IMR-90 (cell line): ENCODE measurements around the gene VASN. TPM values are rescaled to one million over a fixed set of nuclear protein-coding genes. Genes with fewer than 3 reads are reported as not detected.

Experiments used
- ATAC-seq: fragments of 200-7000 bp; cut with Tn5 transposase; 2 replicates; pipeline ENCODE4 v1.9.1; 2020; ENCODE audit warnings: low read depth, mild to moderate bottlenecking, moderate library complexity
- BruUV-seq: library from RNA; stranded (reverse); fragments of 400-500 nt; replicated peaks from 2 replicates; lab custom pipeline; 2021; lab: Mats Ljungman, UMichigan
- CTCF ChIA-PET: fragments of 300-600 bp; formaldehyde crosslinking; extraction: SDS; loops from one replicate; lab custom pipeline; 2021; ENCODE audit warnings: antibody characterized with exemption; lab: Yijun Ruan, JAX
- POLR2A ChIA-PET: fragments of 300-600 bp; sonication (Branson Sonifier 250); formaldehyde crosslinking; loops from one replicate; lab custom pipeline; 2022; ENCODE audit warnings: antibody characterized with exemption; ENCODE audit not compliant: unreplicated experiment; lab: Charles Lee
- DNase-seq: peaks from one replicate; pipeline ENCODE4 v3.0.0; 2013
- H2AFZ ChIP-seq: replicated peaks from 2 replicates; pipeline ENCODE3; 2013; ENCODE audit warnings: low read length, mild to moderate bottlenecking; ENCODE audit not compliant: poor library complexity
- H2AK5ac ChIP-seq: 2 replicates; pipeline ENCODE4 v1.6.1; 2013; ENCODE audit warnings: low read depth, low read length, inconsistent platforms
- H2AK9ac ChIP-seq: replicated peaks from 2 replicates; pipeline ENCODE3; 2013; ENCODE audit warnings: mild to moderate bottlenecking, low read depth, low read length, moderate library complexity; ENCODE audit not compliant: poor library complexity
- H2BK120ac ChIP-seq: 2 replicates; pipeline ENCODE4 v1.6.1; 2013; ENCODE audit warnings: low read depth, low read length, inconsistent platforms
- H2BK15ac ChIP-seq: 3 replicates; pipeline ENCODE4 v1.6.1; 2013; ENCODE audit warnings: low read depth, low read length, inconsistent platforms
- H2BK20ac ChIP-seq: 2 replicates; pipeline ENCODE4 v1.6.1; 2013; ENCODE audit warnings: low read depth, mild to moderate bottlenecking, inconsistent platforms, low read length, moderate library complexity
- H2BK5ac ChIP-seq: 2 replicates; pipeline ENCODE4 v1.6.1; 2013; ENCODE audit warnings: mild to moderate bottlenecking, low read depth, low read length, inconsistent platforms; ENCODE audit not compliant: poor library complexity, severe bottlenecking
- H3K14ac ChIP-seq: replicated peaks from 2 replicates; pipeline ENCODE4 v1.6.1; 2013; ENCODE audit warnings: low read depth, low read length, inconsistent platforms
- H3K18ac ChIP-seq: 2 replicates; pipeline ENCODE4 v1.6.1; 2013; ENCODE audit warnings: low read depth, low read length, control low read depth
- H3K23ac ChIP-seq: 2 replicates; pipeline ENCODE4 v1.6.1; 2013; ENCODE audit warnings: low read depth, low read length, inconsistent platforms
- H3K27ac ChIP-seq: 2 replicates; pipeline ENCODE4 v1.5.1; 2013; ENCODE audit warnings: mild to moderate bottlenecking, control low read depth, low read length; ENCODE audit not compliant: insufficient read depth
- H3K27me3 ChIP-seq: 2 replicates; pipeline ENCODE4 v1.6.1; 2013; ENCODE audit warnings: low read length; ENCODE audit not compliant: control insufficient read depth, insufficient read depth
- H3K36me3 ChIP-seq: 2 replicates; pipeline ENCODE4 v1.6.1; 2013; ENCODE audit warnings: low read length, mixed read lengths; ENCODE audit not compliant: control insufficient read depth, insufficient read depth
- H3K4ac ChIP-seq: 2 replicates; pipeline ENCODE4 v1.6.1; 2013; ENCODE audit warnings: low read depth, low read length, inconsistent platforms
- H3K4me1 ChIP-seq: 2 replicates; pipeline ENCODE4 v1.6.1; 2013; ENCODE audit warnings: low read length, mixed read lengths; ENCODE audit not compliant: control insufficient read depth, insufficient read depth
- H3K4me2 ChIP-seq: 2 replicates; pipeline ENCODE4 v1.6.1; 2013; ENCODE audit warnings: low read depth, mild to moderate bottlenecking, control low read depth, low read length, moderate library complexity
- H3K4me3 ChIP-seq: 2 replicates; pipeline ENCODE4 v1.5.1; 2013; ENCODE audit warnings: low read depth, mild to moderate bottlenecking, control low read depth, low read length, moderate library complexity; ENCODE audit not compliant: insufficient read depth
- H3K56ac ChIP-seq: 2 replicates; pipeline ENCODE4 v1.6.1; 2013; ENCODE audit warnings: low read length, inconsistent platforms; ENCODE audit not compliant: insufficient read depth; ENCODE audit errors: extremely low read depth
- H3K79me1 ChIP-seq, 2 experiments: 2 replicates each; pipeline ENCODE4 v1.6.1; 2013; ENCODE audit warnings: low read length in 2 of 2, inconsistent platforms in 1 of 2, low read depth in 1 of 2
- H3K9ac ChIP-seq: 2 replicates; pipeline ENCODE4 v1.6.1; 2013; ENCODE audit warnings: low read depth, low read length, control low read depth
- H3K9me1 ChIP-seq: 2 replicates; pipeline ENCODE4 v1.6.1; 2013; ENCODE audit warnings: low read length, inconsistent platforms; ENCODE audit not compliant: insufficient read depth
- H3K9me3 ChIP-seq: 2 replicates; pipeline ENCODE4 v1.6.1; 2013; ENCODE audit warnings: low read length; ENCODE audit not compliant: control insufficient read depth, insufficient read depth
- H4K20me1 ChIP-seq: 2 replicates; pipeline ENCODE4 v1.6.1; 2013; ENCODE audit warnings: low read length, inconsistent platforms; ENCODE audit not compliant: insufficient read depth
- H4K5ac ChIP-seq: 2 replicates; pipeline ENCODE4 v1.6.1; 2013; ENCODE audit warnings: mild to moderate bottlenecking, low read depth, low read length, control low read depth
- H4K8ac ChIP-seq, 2 experiments: 2 replicates each; pipeline ENCODE4 v1.6.1; 2013; ENCODE audit warnings: low read depth in 2 of 2, low read length in 2 of 2, control low read depth in 1 of 2, inconsistent platforms in 1 of 2
- H4K91ac ChIP-seq: 2 replicates; pipeline ENCODE4 v1.6.1; 2013; ENCODE audit warnings: low read depth, low read length, inconsistent platforms; ENCODE audit not compliant: insufficient read depth
- BHLHE40 ChIP-seq: fragments of 150-350 bp; IDR thresholded peaks from 2 replicates; pipeline ENCODE4 v1.6.1; 2016; ENCODE audit warnings: mild to moderate bottlenecking, low read depth, low read length
- CHD1 ChIP-seq: IDR thresholded peaks from 2 replicates; pipeline ENCODE4 v1.6.1; 2012; ENCODE audit warnings: low read depth, low read length, improper control_type of control experiment
- FOS ChIP-seq: fragments of 150-350 bp; IDR thresholded peaks from 2 replicates; pipeline ENCODE4 v1.6.1; 2016; ENCODE audit warnings: low read depth, low read length
- MAFK ChIP-seq: IDR thresholded peaks from 2 replicates; pipeline ENCODE4 v1.6.1; 2012; ENCODE audit warnings: low read depth, low read length, improper control_type of control experiment
- MAZ ChIP-seq: IDR thresholded peaks from 2 replicates; pipeline ENCODE4 v1.6.1; 2012; ENCODE audit warnings: low read depth, mild to moderate bottlenecking, low read length, improper control_type of control experiment, moderate library complexity, borderline replicate concordance
- RCOR1 ChIP-seq: IDR thresholded peaks from 2 replicates; pipeline ENCODE4 v1.6.1; 2012; ENCODE audit warnings: mild to moderate bottlenecking, low read length, improper control_type of control experiment; ENCODE audit not compliant: insufficient replicate concordance
- USF2 ChIP-seq: fragments of 150-350 bp; IDR thresholded peaks from 2 replicates; pipeline ENCODE4 v1.6.1; 2017; ENCODE audit warnings: mild to moderate bottlenecking, antibody characterized with exemption, low read length, low read depth
- WGBS, 2 experiments: methylation state at CpG; one replicate each; pipeline versions ENCODE4 v1.1.5 to v1.1.7; 2013; ENCODE audit warnings: missing lambda C conversion rate in 2 of 2; ENCODE audit not compliant: insufficient read length in 1 of 2; ENCODE audit errors: extremely low coverage in 2 of 2; 5-methylcytosine and 5-hydroxymethylcytosine counted together
- dilution Hi-C: fragments of 300-500 bp; cut with HindIII; formaldehyde crosslinking; loops from one replicate; pipeline ENCODE4 v1.14.3; 2018; ENCODE audit warnings: low sequenced_read_pairs; ENCODE audit not compliant: unreplicated experiment
- in situ Hi-C: fragments of 300-500 bp; cut with MboI; formaldehyde crosslinking; loops from 3 replicates; pipeline ENCODE4 v1.14.3; 2019; ENCODE audit warnings: low sequenced_read_pairs, inconsistent platforms, mixed read lengths
- intact Hi-C: fragments of 100-400 bp; cut with micrococcal nuclease; formaldehyde crosslinking; loops from 2 replicates; pipeline ENCODE4 v1.10.0; 2022
- polyA plus RNA-seq, 3 experiments: library from polyadenylated mRNA; depleted of rRNA; stranded (reverse); fragments of >200 nt; gene quantifications; 2 replicates each; pipeline ENCODE4 v1.2.3, GENCODE V29; 2012; ENCODE audit warnings: low replicate concordance in 1 of 3
- total RNA-seq: library from RNA; depleted of rRNA; stranded (reverse); fragments of >200 nt; gene quantifications from 2 replicates; pipeline ENCODE4 v1.2.3, GENCODE V29; 2012
- TF ChIP-seq, protein P1 (sequence below): fragments of 150-350 bp; IDR thresholded peaks from 2 replicates; pipeline ENCODE4 v1.6.1; 2016; ENCODE audit warnings: low read depth, mild to moderate bottlenecking, low read length, moderate library complexity, borderline replicate concordance

The VASN gene
- total and polyA plus RNA-seq, 2 of the 4 experiments (the other 2 are of a cell fraction), result 9.3 to 87.2 TPM

DNA sequence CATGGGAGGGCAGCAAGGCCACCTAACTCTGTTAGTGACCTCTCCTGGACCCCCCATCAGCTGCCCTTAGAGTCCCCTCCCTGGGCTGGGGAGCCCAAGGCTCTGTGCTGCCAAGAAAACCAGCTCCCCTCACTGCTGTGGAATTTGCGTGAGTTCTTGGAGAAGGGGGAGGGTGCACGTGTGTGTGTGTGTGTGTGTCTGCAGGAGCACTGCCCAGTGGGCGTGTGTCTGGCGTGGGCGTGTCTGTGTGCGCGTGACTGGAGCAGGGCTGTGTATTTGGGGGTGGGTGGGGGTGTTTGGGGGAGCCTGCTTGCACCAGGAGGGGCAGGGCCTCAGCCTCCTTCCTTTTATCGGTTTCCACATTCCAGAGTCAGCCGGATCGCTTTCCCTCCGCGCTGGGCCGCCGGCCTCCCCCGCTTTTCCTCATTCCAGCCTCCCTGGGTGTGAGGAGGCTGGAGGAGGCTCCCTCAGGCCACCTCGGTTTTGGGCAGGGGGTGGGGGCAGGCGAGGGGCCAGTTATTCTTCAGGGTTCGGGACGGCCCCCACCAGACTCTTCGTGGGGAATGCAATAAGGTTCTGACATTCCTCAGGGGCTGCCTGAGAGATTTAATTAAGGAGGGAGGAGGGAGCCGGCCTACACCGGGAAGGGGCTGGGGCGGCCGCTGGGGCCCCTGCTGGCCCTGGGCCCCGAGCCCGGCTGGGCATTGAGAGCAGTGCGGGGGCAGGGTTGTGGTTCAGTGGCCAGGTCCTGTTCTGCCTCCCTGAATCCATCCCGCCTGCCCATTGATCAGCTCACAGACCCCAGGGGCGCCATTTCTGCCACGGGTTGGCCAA, 2.5 kb downstream of the VASN start (continued):
- TF ChIP-seq MAFK (no peak), BHLHE40 (peak; percentile 99), RCOR1 (no peak)

GRCh38 chr16:4375717-4376116, 4.1 kb downstream of the VASN start:
- H3K79me1 ChIP-seq, result peaks cover 4 to 72% of the 10 kb centered on the region in 2 experiments; a peak in 3 of 4 replicates
- H3K4me1 ChIP-seq, result peaks cover 40% of the 10 kb centered on the region
- 0 out of 2 replicates have a peak overlapping the region, but pooled peaks have one; percentile 11 for H3K23ac ChIP-seq
- H2AFZ ChIP-seq, result peak overlapping the region; percentile 83
- no peak overlapping the region for H2BK20ac ChIP-seq
- intact Hi-C loops (no loop called here), in situ Hi-C loops (no loop called here), dilution Hi-C loops (no loop called here)
- H3K14ac ChIP-seq, result peak overlapping the region; percentile 42; the same call in 1 of the 2 replicates
- H3K9me1 ChIP-seq, result peaks cover 14% of the 10 kb centered on the region
- TF ChIP-seq USF2 (no peak), FOS (no peak), RCOR1 (no peak), CHD1 (no peak), MAFK (no peak), MAZ (no peak)
- TF ChIP-seq, protein P1, sequence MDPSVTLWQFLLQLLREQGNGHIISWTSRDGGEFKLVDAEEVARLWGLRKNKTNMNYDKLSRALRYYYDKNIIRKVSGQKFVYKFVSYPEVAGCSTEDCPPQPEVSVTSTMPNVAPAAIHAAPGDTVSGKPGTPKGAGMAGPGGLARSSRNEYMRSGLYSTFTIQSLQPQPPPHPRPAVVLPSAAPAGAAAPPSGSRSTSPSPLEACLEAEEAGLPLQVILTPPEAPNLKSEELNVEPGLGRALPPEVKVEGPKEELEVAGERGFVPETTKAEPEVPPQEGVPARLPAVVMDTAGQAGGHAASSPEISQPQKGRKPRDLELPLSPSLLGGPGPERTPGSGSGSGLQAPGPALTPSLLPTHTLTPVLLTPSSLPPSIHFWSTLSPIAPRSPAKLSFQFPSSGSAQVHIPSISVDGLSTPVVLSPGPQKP, result no peak
- no peak overlapping the region for H3K56ac ChIP-seq
- peak overlapping the region; percentile 82 for H2BK5ac ChIP-seq
- peak overlapping the region; percentile 98 for H2AK5ac ChIP-seq
- peak overlapping the region; percentile 78 for H3K18ac ChIP-seq
- peak overlapping the region; percentile 70 for H3K4me2 ChIP-seq
- POLR2A ChIA-PET, result no interaction called here
- H4K8ac ChIP-seq, result peak overlapping the region; percentile 38 to 74; a peak in 3 of 4 replicates
- WGBS, 2 experiments, result 88% methylated on average over 7 of the region's 15 CpGs; no CpG with 5 or more reads in 1 of the 2 experiments
- peak overlapping the region; percentile 48; the same call in 1 of the 2 replicates for H4K5ac ChIP-seq
- no TSS peak for BruUV-seq
- H4K20me1 ChIP-seq, result peaks cover 92% of the 10 kb centered on the region
- H3K36me3 ChIP-seq, result peaks cover 31% of the 10 kb centered on the region
- ATAC-seq, result no peak
- H4K91ac ChIP-seq, result peak overlapping the region; percentile 87
- peak overlapping the region; percentile 3; the same call in 1 of the 2 replicates for H3K4me3 ChIP-seq
- peak overlapping the region; percentile 60 for H3K9ac ChIP-seq
- no peak overlapping the region for H2BK15ac ChIP-seq
- no peaks in the 10 kb centered on the region for H3K27me3 ChIP-seq
- peak overlapping the region; percentile 97 for H3K4ac ChIP-seq
- H3K9me3 ChIP-seq, result no peaks in the 10 kb centered on the region
- peak overlapping the region; percentile 84 for H2BK120ac ChIP-seq
- DNase-seq, result no peak
- H3K27ac ChIP-seq, result peak overlapping the region; percentile 94
- CTCF ChIA-PET, result interaction anchor here (1.0 kb wide), 1 partner anchor 16 kb away, joined by 3 read pairs; no protein-coding TSS in a partner anchor
- H2AK9ac ChIP-seq, result peak overlapping the region; percentile 88
